Mesangial cell (primary cell): Measurements from ENCODE around the gene TIMM17B. TPM values are rescaled to one million over a fixed set of nuclear protein-coding genes. Genes with fewer than 3 reads are reported as not detected.

Experiments
- total RNA-seq: library from RNA; depleted of rRNA; stranded (reverse); fragments of >200 nt; gene quantifications from 2 replicates; pipeline ENCODE4 v1.2.3, GENCODE V29; 2015

Gene TIMM17B
- total RNA-seq: 76.9 and 84.4 TPM in 2 replicates

DNA sequence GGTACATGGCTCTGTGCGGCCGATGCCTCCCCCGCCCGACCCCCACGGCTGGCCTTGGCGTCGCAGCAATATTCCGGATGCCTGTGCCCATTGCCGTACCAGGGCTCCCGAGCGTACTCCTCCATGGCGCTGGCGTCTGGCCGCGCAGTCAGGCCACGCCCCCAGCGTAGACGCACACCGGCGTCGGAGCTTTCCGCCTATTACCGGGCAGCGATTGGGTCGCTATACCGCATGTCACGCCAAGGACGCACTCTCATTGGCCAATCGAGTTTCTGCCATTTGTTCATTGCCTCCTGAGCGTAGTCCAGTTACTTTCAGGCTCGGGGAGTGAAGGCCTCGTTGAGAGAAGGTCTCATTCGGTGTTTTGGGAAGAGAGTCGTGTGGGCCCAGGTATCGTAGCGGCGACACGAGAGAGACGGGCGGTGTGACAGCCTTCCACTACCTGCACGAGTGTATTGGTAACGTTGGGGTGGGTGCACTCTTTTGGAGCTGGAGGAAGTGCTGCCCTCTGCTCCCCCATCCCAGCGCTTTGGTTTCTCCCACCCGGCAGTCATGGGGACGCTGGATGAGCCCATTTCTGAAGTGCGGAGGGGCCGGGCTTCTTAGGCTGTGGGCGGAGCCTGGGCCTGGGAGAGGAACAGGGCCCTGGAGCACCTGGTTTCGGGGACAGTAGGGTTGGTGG, at the start of gene TIMM17B, which contains the start of gene PQBP1:
Gene TIMM17B (minus strand): TSS at position 144 of the 682 bp plus-strand sequence. CDS start 19 bp downstream, at position 125.
Gene PQBP1 (plus strand): TSS at position 306 of the 682 bp plus-strand sequence. CDS start 580 bp downstream, outside the sequence.

DNA sequence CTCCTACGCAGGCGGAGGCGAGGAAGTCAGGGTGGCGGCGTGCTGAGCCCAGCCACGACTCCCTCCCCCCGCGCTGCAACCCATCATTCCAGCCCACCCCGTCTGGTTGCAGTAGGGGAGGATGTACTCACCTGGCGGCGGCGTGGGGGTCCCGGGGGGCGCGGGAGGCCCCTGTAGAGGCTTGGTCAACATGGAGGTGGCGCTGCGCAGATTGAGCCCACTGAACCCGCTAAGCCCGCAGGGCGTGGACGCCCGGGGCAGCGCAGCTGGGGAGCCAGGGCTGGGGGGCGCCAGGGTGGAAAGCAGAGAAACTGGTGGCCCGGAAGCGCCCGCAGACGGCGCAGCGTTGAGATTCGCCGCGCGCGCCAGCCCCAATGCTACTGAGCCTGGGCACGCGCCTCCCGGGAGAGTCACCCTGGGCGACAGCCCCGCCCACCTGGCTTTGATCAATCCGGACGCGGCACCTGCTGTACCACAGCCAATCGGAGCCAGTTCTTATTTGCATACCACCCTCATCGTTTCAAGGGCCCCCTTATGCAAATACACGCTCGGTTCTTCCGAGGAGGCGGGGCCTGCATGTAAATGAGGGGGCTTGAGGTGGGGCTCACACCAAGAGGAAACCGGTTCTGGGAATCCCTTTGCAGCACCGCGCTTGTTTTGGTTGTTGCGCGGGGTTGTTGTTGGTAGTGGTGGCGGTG, 21.2 kb upstream of the TIMM17B start, which contains the start of gene PIM2:
Gene PIM2 (minus strand): TSS at position 382 of the 698 bp plus-strand sequence. CDS start 190 bp downstream, at position 192.

DNA sequence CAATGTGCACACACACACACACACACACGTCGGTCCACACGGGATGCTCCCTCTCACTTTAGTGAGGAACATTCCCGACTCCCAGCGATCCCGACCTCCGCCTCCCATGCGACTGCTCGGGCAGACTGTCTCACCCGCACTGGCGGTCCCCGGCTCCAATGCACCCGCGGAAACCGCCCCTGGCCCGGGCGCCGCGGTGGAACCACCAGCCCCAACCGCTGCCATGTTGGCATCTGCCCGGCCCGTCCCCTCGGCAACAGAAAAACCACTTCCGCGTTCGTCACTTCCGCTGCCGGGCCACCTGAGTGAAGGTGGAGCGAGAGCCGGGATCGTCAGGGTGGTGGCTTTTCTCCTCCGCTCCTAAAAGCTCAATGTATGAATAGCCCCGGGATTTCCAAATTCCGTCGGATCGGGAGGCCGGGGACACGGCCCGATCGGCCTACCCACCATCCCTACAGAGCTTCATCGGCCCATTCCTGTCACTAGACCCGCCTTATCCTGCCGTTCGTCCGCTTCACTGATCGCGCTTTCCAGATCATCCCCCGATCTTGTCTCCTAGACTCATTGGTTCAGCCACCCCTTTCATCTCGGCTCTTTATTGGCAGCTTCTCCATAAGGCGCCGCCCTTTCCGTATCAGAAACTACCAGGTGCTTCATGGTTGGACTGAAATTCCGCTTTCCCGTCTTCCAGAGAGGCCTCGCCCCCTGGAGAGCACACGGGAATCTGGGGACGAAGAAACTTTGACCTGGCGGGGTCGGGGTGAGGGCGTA, 14.0 kb upstream of the TIMM17B start, which contains the start of gene SLC35A2:
Gene SLC35A2 (minus strand): TSS at position 235 of the 771 bp plus-strand sequence. CDS start 10 bp downstream, at position 225.

Other genes starting within 250 kb of the TIMM17B start
- gene WAS, start 214.0 kb downstream of the TIMM17B start, total RNA-seq: 0.38 TPM in 1 of 2 replicates, not detected in the other
- gene SUV39H1, start 201.0 kb downstream of the TIMM17B start, total RNA-seq: 3.9 and 29.8 TPM in 2 replicates
- not detected in 2 replicates for gene GLOD5, start 136.0 kb downstream of the TIMM17B start, total RNA-seq
- gene GATA1, start 111.2 kb downstream of the TIMM17B start, total RNA-seq: not detected in 2 replicates
- 44.2 and 61.4 TPM in 2 replicates for gene HDAC6, start 95.7 kb downstream of the TIMM17B start, total RNA-seq
- not detected in 2 replicates for gene ERAS, start 71.3 kb downstream of the TIMM17B start, total RNA-seq
- gene PCSK1N, start 62.2 kb downstream of the TIMM17B start, total RNA-seq: 9.5 and 32.6 TPM in 2 replicates
- gene PQBP1, start 162 bp upstream of the TIMM17B start, total RNA-seq: 59.7 and 70.9 TPM in 2 replicates
- gene SLC35A2, start 13.9 kb upstream of the TIMM17B start, total RNA-seq: 26.7 and 34.0 TPM in 2 replicates
- 9.0 and 13.0 TPM in 2 replicates for gene PIM2, start 21.3 kb upstream of the TIMM17B start, total RNA-seq
- 34.7 and 47.8 TPM in 2 replicates for gene OTUD5, start 59.8 kb upstream of the TIMM17B start, total RNA-seq
- gene KCND1, start 74.1 kb upstream of the TIMM17B start, total RNA-seq: 0.98 and 3.4 TPM in 2 replicates
- gene GRIPAP1, start 104.5 kb upstream of the TIMM17B start, total RNA-seq: 9.3 and 17.5 TPM in 2 replicates
- gene TFE3, start 145.6 kb upstream of the TIMM17B start, total RNA-seq: 67.7 and 71.9 TPM in 2 replicates
- gene CCDC120, start 161.2 kb upstream of the TIMM17B start, total RNA-seq: 3.1 and 10.0 TPM in 2 replicates
- 27.7 and 35.4 TPM in 2 replicates for gene PRAF2, start 176.2 kb upstream of the TIMM17B start, total RNA-seq
- gene WDR45, start 182.1 kb upstream of the TIMM17B start, total RNA-seq: 30.3 and 77.5 TPM in 2 replicates
- gene GPKOW, start 226.0 kb upstream of the TIMM17B start, total RNA-seq: 19.9 and 21.2 TPM in 2 replicates